ENCODE measurements around the gene MYO1F.

Gene MYO1F

DNA sequence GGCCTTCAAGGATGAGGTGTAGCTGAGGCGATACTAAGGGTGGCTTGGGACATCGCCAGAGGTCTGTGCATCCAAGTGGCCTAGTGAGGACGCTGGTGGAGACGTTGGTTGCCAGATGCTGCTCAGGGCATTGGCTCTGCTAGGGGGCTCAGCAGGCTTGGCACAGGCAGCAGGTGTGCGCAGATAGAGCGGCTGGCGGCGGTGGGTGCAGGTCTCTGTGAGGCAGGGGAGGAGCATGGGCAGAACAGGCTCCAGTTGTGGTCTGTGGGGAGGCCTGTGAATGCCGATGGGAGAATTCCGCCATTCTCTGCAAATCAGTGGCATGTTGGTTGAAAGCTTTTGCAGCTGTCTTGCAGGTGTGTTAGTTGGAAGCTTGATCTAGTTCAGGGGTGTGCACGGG lies 96.0 kb downstream of the MYO1F start:
- no peaks in the 10 kb centered on the region for H3K27me3 ChIP-seq (replicated peaks; ENCODE audit: control insufficient read depth, insufficient read depth, low read length)
- no peak for DNase-seq (ENCODE audit: extremely low read depth, insufficient read length)
- H3K36me3 ChIP-seq (ENCODE audit: control insufficient read depth, insufficient read depth, low read length), result peaks cover 57% of the 10 kb centered on the region
- TF ChIP-seq, protein P1, sequence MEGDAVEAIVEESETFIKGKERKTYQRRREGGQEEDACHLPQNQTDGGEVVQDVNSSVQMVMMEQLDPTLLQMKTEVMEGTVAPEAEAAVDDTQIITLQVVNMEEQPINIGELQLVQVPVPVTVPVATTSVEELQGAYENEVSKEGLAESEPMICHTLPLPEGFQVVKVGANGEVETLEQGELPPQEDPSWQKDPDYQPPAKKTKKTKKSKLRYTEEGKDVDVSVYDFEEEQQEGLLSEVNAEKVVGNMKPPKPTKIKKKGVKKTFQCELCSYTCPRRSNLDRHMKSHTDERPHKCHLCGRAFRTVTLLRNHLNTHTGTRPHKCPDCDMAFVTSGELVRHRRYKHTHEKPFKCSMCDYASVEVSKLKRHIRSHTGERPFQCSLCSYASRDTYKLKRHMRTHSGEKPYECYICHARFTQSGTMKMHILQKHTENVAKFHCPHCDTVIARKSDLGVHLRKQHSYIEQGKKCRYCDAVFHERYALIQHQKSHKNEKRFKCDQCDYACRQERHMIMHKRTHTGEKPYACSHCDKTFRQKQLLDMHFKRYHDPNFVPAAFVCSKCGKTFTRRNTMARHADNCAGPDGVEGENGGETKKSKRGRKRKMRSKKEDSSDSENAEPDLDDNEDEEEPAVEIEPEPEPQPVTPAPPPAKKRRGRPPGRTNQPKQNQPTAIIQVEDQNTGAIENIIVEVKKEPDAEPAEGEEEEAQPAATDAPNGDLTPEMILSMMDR (IDR thresholded peaks at IDR 0.05; ENCODE audit: insufficient read depth, low read length, poor library complexity, severe bottlenecking), result no peak
- no peak overlapping the region for H3K4me3 ChIP-seq (replicated peaks; ENCODE audit: low read depth, low read length)

DNA sequence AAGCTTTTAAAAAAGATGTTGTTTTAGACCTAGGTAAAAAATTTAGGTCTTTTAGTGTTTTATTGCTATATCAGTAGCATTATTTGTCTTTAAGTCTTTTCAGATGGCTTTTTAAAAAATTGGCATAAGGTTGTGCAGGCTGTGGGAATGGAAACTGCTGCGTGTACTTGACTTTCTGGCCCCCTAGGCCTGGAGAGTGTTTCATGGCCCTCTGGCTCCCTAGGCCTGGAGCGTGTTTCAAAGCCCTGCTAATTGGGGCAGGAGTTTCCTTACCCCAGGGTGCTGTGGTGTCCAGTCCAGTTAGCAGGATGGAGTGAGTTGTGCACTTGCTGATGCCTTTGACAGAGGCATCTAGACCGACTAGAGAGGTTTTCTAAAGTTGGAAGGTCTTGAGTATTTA lies 98.6 kb downstream of the MYO1F start:
- peaks cover 45% of the 10 kb centered on the region for H3K36me3 ChIP-seq (ENCODE audit: control insufficient read depth, insufficient read depth, low read length)
- H3K27me3 ChIP-seq (replicated peaks; ENCODE audit: control insufficient read depth, insufficient read depth, low read length), result no peaks in the 10 kb centered on the region
- no peak overlapping the region for H3K4me3 ChIP-seq (replicated peaks; ENCODE audit: low read depth, low read length)
- TF ChIP-seq, protein P1 (IDR thresholded peaks at IDR 0.05; ENCODE audit: insufficient read depth, low read length, poor library complexity, severe bottlenecking), result no peak
- no peak for DNase-seq (ENCODE audit: extremely low read depth, insufficient read length)

DNA sequence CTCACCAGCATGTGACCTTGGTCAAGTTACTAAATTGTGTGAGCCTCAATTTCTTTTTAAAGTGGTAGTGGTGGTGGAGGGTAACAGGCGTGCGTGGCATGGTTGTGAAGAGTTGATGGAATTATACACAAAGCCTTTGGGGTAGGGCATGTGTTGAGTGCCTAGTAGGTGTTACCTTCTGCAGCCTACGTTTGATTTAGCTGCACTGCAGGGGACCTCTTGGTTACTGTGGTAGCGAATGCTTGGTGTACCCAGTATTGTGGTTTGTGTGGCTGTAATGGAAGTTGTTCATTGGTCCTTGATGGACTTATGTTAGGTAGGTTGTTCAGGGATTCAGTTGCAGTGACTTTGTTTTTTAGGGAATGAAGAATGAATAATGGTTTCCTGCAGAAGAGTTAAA lies 99.4 kb downstream of the MYO1F start:
- no peak for DNase-seq (ENCODE audit: extremely low read depth, insufficient read length)
- peaks cover 47% of the 10 kb centered on the region for H3K36me3 ChIP-seq (ENCODE audit: control insufficient read depth, insufficient read depth, low read length)
- no peak overlapping the region for H3K4me3 ChIP-seq (replicated peaks; ENCODE audit: low read depth, low read length)
- H3K27me3 ChIP-seq (replicated peaks; ENCODE audit: control insufficient read depth, insufficient read depth, low read length), result no peaks in the 10 kb centered on the region
- TF ChIP-seq, protein P1 (IDR thresholded peaks at IDR 0.05; ENCODE audit: insufficient read depth, low read length, poor library complexity, severe bottlenecking), result no peak

DNA sequence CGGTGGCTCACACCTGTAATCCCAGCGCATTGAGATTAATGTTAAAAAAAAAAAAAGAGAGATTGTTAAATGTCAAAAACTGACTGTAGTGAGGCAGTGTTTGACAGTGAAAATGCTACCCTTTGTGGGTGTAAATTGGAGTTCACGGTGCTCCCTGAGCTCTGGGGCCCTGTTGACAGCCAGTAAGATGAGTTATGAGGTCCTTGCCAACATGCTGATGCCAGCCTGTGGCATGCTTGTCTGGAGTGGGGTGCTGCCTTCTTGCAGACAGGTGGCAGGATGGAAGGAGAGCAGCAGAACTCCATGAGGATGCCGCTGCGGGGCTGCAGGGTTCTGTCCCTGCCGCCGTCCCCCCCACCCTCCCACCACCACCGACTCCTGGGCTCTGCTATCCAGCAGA lies 100.7 kb downstream of the MYO1F start:
- Histone ChIP-seq H3K36me3 (ENCODE audit: control insufficient read depth, insufficient read depth, low read length) (peaks cover 42% of the 10 kb centered on the region), H3K27me3 (replicated peaks; ENCODE audit: control insufficient read depth, insufficient read depth, low read length) (no peaks in the 10 kb centered on the region), H3K4me3 (replicated peaks; ENCODE audit: low read depth, low read length) (no peak overlapping the region)
- TF ChIP-seq, protein P1 (IDR thresholded peaks at IDR 0.05; ENCODE audit: insufficient read depth, low read length, poor library complexity, severe bottlenecking), result no peak
- no peak for DNase-seq (ENCODE audit: extremely low read depth, insufficient read length)

DNA sequence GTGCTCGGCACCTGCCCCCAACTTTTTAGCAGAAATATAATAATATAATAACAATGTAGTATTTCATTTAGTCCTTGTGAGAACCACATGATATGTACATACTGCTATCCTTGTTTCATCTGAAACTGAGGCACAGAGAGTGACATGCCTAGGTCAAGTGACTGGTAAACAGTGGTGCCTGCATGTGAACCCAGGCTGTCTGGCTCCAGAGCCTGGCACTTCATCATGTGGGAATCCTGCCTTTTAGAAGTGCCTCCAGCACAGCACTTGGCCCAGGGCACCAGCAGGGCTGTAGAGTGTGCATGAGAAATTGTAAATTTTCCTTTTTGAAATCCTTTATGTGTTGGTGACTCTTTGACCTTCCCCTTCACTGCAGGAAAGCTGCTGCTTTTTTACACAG lies 102.2 kb downstream of the MYO1F start:
- no peak overlapping the region for H3K4me3 ChIP-seq (replicated peaks; ENCODE audit: low read depth, low read length)
- no peak for DNase-seq (ENCODE audit: extremely low read depth, insufficient read length)
- H3K36me3 ChIP-seq (ENCODE audit: control insufficient read depth, insufficient read depth, low read length), result peaks cover 43% of the 10 kb centered on the region
- no peaks in the 10 kb centered on the region for H3K27me3 ChIP-seq (replicated peaks; ENCODE audit: control insufficient read depth, insufficient read depth, low read length)
- TF ChIP-seq, protein P1 (IDR thresholded peaks at IDR 0.05; ENCODE audit: insufficient read depth, low read length, poor library complexity, severe bottlenecking), result no peak
